ENCODE measurements around the gene TMEM132D.
A peak's percentile ranks its signal among the peaks of the same experiment; 100 is the strongest.

TMEM132D gene

DNA sequence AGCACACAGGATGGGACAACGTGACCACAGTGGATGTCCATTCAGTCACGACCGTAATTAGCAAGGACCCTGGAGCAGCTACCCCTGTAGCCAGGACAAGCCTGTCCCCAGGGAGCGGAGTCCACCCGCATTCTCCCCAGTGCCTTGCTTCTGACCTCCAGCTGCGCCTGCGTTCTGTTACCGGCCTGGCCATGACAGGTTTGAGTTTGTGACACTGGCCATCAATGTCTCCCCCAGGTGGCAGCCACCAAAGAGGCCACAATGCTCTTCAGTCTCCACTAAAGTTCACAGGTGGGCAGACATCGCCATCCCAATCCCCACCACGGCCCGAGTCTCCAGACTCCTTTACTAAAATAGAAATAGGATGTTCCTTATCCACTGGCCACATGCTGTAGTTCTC is 96.7 kb downstream of the TMEM132D start:
- ATAC-seq, result no peak
- Mint-ChIP-seq H3K27me3 (no peaks in the 10 kb centered on the region), H3K27ac (no peak overlapping the region), H3K9me3 (peaks cover 0 to 14% of the 10 kb centered on the region in 2 donors), H3K4me1 (no peaks in the 10 kb centered on the region), H3K4me3 (no peak overlapping the region)
- no peak for DNase-seq

DNA sequence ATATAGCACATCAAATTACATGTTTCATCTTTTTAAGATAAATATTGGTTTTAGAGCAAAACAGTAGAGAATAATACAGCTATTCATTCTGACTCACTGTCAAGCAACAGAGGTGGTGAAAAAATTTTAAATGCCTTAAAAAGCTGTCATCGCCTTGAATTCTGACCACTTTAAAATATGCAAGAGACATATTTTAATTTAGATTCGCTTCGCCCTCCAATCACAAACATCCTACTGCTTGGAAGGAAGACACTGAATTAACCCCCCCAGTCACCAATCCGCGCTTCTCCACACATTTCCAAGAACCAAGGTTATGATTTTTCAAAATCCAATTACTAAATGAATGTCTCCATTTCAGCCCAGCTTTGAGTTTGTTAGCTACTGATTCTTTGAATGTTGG is 112.4 kb downstream of the TMEM132D start:
- H3K4me3 Mint-ChIP-seq, result no peak overlapping the region
- H3K27me3 Mint-ChIP-seq, result no peaks in the 10 kb centered on the region
- no peak for DNase-seq
- H3K4me1 Mint-ChIP-seq, result no peaks in the 10 kb centered on the region
- ATAC-seq, result no peak
- peaks cover 0 to 6% of the 10 kb centered on the region in 2 donors for H3K9me3 Mint-ChIP-seq
- no peak overlapping the region for H3K27ac Mint-ChIP-seq

DNA sequence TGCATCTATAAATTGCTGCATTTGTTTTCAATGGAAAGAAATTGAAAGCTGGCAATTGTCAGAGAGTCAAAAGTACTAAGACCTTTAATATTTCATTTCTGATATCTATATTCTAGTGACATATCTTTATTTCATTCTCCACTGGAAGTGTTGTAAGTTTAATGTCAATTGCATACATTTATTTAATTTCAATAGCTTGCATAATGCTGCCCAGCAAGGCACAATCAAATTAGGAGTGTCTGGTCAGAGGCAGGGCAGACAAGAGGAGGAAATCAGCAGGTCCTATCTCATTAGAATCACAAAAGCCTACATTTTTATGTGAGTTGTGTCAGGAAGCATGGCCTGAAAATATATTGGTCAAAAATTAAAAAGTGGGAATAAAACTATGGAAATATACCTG is 112.9 kb downstream of the TMEM132D start:
- DNase-seq, result no peak

DNA sequence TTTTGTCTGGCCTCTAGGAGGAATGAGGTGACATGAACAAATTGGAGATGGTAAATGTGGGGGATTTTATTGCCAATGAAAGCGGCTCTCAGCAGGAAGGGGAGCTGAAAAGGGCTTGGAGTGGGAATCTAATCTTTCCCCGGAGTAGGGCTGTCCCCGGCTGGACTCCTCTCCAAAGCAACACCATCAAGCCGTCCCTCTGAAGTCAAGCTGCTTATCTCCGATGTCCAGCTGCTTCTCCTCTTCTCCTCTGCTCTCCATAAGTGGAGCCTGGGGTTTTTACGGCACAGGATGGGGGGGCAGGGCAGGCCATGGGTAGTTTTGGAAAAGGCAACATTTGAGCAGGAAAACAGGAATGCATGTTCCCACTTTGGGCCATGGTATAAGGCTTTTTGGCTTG is 113.5 kb downstream of the TMEM132D start:
- H3K4me3 Mint-ChIP-seq, result no peak overlapping the region
- no peaks in the 10 kb centered on the region for H3K27me3 Mint-ChIP-seq
- no peak for DNase-seq
- peaks cover 0 to 13% of the 10 kb centered on the region in 2 donors for H3K9me3 Mint-ChIP-seq
- ATAC-seq, result no peak
- no peaks in the 10 kb centered on the region for H3K4me1 Mint-ChIP-seq
- H3K27ac Mint-ChIP-seq, result no peak overlapping the region

More for the DNA sequence above, 112.9 kb downstream of the TMEM132D start:
- peaks cover 0 to 11% of the 10 kb centered on the region in 2 donors for H3K9me3 Mint-ChIP-seq
- no peaks in the 10 kb centered on the region for H3K4me1 Mint-ChIP-seq
- no peak overlapping the region for H3K4me3 Mint-ChIP-seq
- ATAC-seq, result no peak
- H3K27me3 Mint-ChIP-seq, result no peaks in the 10 kb centered on the region
- H3K27ac Mint-ChIP-seq, result no peak overlapping the region

DNA sequence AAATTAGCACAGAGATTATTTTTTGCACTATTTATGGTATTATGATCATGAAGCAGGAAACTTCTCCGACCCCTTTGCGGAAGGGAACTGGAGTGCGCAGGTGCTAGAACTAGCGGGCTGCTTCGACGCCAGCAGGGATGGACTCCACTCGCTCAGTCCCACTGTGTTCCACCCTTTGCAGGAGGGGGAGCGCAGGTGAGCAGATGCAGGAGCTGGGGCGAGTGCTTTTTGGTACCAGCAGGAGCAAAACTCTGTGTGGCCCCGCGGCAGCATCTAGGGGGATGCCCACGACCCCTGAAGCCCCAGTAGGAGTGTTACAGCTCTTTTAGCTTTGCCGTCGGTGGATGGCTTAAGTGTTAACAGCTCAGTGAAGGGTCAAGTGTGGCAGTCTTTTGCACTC is 113.9 kb downstream of the TMEM132D start:
- H3K27me3 Mint-ChIP-seq, result no peaks in the 10 kb centered on the region

DNA sequence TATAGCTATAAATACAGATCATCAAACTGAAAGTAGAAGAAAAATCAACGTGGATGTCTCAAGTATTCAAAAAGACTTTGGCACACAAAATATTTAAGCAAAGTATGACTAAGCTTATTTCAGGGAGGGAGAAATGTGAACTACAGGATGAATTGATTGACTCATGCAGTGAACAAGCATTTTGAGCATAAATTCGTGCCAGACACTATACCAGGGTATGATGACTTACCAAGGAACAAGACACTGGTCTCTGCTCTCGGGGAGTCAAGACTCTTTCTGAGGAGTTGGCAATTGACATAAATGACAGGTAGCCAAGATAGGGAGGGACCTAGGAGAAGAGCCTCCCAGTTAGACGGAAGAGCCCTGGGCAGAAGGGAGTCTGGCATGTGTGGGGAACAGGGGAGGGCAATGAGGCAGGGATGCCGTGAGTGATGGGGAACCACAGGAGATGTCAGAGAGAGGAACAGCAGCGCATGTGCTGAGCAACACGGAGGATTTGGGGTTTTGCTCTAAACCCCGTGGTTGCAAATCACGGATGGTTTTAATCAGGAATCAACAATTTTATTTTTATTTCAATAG is 115.2 kb downstream of the TMEM132D start:
- no peak for ATAC-seq
- Mint-ChIP-seq H3K4me3 (no peak overlapping the region), H3K9me3 (peaks cover 0 to 13% of the 10 kb centered on the region in 2 donors), H3K27me3 (no peaks in the 10 kb centered on the region), H3K4me1 (no peaks in the 10 kb centered on the region), H3K27ac (no peak overlapping the region)
- DNase-seq, result no peak

More for the DNA sequence above, 113.9 kb downstream of the TMEM132D start:
- H3K4me3 Mint-ChIP-seq, result no peak overlapping the region
- no peak overlapping the region for H3K27ac Mint-ChIP-seq
- peaks cover 0 to 13% of the 10 kb centered on the region in 2 donors for H3K9me3 Mint-ChIP-seq
- no peak for DNase-seq
- H3K4me1 Mint-ChIP-seq, result no peaks in the 10 kb centered on the region
- ATAC-seq, result no peak

DNA sequence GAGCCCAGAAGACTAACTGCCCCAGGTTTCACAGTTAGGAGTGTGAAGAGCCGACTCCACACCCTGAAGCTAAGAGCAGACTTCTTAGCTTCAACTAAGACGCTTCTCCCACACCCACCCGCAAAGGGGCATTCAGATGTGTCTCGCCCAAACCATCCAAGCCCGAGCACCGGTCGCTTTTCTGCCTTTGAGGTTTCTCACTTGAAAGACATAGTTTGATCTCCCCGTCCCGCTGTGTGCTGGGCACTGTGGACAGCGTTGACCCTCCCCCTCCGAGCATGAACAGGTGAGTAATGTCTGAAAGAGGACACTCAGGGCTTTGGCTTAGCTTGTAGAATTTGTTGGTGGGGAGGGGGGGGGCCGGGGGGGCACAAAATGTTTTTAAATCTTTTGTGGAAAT is 123.8 kb downstream of the TMEM132D start:
- DNase-seq (no peak), ATAC-seq (no peak)
- H3K4me1 Mint-ChIP-seq, result no peaks in the 10 kb centered on the region
- H3K4me3 Mint-ChIP-seq, result no peak overlapping the region
- H3K27ac Mint-ChIP-seq, result no peak overlapping the region
- no peaks in the 10 kb centered on the region for H3K9me3 Mint-ChIP-seq
- no peaks in the 10 kb centered on the region for H3K27me3 Mint-ChIP-seq

DNA sequence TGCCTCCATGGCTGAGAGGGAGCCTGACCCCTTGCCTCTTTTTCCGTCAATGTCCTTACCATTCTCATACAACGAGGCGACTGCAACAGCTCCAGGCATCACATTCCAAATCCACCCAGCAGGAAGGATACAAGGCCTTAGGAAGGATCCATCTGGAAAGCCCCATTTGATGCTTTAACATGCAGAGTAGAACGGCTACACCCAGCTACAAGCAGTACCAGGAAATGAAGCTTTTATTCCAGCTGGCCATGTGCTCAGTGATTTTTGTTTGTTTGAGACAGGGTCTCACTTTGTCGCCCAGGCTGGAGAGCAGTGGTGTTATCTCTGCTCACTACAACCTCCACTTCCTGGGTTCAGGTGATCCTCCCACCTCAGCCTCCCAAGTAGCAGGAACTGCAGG is 124.8 kb downstream of the TMEM132D start:
- H3K4me1 Mint-ChIP-seq, result no peaks in the 10 kb centered on the region
- H3K9me3 Mint-ChIP-seq, result peaks cover 0 to 5% of the 10 kb centered on the region in 2 donors
- no peaks in the 10 kb centered on the region for H3K27me3 Mint-ChIP-seq
- ATAC-seq (no peak), DNase-seq (no peak)
- no peak overlapping the region for H3K4me3 Mint-ChIP-seq
- H3K27ac Mint-ChIP-seq, result no peak overlapping the region

DNA sequence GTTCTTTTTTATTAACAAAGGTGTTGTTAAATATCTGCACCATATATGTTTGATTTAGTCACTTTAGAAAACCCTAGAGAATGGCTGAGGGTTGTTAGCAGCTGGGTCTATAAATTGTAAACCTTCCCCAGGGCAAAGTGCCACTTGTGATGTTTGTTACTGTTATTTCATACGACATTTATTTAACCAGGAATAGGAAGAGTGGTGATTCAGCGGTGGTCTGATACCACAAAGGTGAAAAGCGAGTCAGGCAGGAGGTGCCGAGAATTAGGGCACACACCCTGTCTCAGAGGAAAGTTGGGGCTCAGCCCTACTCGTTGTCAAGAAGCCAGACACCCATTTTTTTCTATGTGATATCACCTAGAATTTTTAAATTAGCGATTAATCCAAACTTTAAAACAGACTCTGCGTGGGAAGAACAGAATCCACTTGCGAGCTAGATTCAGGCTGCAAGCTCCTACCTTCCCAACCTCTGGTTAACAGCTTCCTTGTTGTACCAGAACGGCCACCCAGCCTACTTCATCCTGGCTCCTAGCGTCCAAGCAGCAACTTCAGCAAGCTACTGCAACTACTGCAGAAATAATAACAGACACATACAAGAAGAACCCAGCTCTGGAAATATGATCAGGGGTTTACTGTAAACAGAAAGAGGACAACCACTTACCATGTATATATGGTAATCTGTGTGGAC is 126.7 kb downstream of the TMEM132D start:
- no peak overlapping the region for H3K27ac Mint-ChIP-seq
- H3K27me3 Mint-ChIP-seq, result no peaks in the 10 kb centered on the region
- ATAC-seq, result no peak
- no peak overlapping the region for H3K4me3 Mint-ChIP-seq
- H3K9me3 Mint-ChIP-seq, result peaks cover 0 to 20% of the 10 kb centered on the region in 2 donors
- no peaks in the 10 kb centered on the region for H3K4me1 Mint-ChIP-seq
- DNase-seq, result no peak

DNA sequence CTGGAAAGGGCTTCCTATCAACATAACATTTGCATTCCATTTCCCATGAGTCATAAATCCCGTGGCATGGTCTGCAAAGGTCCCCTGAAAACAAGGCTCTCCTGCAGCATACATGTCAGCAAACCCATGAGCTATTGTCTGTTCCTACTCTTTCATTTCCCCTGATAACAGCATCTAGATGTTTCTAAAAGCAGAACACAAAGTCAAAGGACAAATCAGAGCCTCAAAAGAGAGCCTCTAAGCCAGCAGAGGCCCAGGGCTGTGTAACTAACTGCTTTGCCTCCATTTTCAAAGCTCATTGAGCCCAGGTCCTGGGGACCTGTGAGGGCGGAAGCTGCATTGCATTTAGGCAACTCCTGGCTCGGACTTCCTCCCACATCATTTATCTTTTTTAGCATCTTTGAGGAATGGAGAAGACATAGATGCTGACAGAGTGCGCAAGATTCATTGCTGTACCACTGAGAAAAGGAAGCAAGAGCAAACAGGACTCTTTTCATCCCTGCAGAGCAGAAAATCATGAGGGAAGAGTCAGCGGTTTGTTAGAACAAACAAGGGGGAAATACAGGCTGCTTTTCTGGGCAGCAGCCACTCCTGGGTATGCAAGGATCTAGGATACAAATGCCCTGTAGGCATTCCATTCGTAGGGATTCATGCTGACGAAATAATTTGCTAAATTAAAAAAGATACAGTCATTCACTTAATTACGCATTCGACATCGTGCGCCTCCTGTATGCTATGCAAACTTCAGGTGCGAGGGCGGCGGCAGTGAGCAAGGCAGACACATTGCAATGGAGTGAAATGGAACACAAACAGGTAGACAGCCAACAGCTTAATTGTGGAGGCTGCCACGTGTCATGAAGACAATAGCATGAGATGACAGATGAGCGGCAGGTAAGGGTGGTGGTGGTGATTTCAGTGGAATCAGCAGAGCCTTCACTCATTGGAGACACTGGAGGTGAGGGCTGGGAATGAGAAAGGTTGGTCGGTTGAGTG is 131.0 kb downstream of the TMEM132D start:
- no peaks in the 10 kb centered on the region for H3K4me1 Mint-ChIP-seq
- no peak overlapping the region for H3K4me3 Mint-ChIP-seq

DNA sequence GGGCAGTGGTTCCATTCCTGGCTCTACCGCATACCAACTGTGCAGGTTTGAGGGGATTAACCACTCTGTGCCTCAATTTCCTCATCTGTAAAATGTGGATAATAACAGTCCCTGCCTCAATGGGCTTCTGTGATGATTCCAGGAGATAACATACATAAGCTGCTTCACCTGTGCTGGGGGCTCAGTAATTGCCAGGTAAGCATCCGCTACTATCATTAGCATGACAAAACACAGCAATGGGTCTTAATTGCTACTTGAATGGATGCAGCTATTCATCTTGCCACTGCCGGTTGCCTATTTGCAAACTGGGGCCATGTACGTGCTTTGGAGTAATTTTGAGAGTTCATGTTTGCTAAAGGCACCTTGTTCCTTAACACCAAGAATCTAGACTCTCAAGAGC is 132.6 kb downstream of the TMEM132D start:
- DNase-seq (no peak), ATAC-seq (no peak)
- H3K4me1 Mint-ChIP-seq, result no peaks in the 10 kb centered on the region
- H3K9me3 Mint-ChIP-seq, result peaks cover 8 to 32% of the 10 kb centered on the region in 2 donors
- no peak overlapping the region for H3K27ac Mint-ChIP-seq
- no peaks in the 10 kb centered on the region for H3K27me3 Mint-ChIP-seq
- H3K4me3 Mint-ChIP-seq, result no peak overlapping the region

More for the DNA sequence above, 131.0 kb downstream of the TMEM132D start:
- ATAC-seq (no peak), DNase-seq (no peak)
- Mint-ChIP-seq H3K27ac (no peak overlapping the region), H3K9me3 (peaks cover 0 to 22% of the 10 kb centered on the region in 2 donors), H3K27me3 (no peaks in the 10 kb centered on the region)

DNA sequence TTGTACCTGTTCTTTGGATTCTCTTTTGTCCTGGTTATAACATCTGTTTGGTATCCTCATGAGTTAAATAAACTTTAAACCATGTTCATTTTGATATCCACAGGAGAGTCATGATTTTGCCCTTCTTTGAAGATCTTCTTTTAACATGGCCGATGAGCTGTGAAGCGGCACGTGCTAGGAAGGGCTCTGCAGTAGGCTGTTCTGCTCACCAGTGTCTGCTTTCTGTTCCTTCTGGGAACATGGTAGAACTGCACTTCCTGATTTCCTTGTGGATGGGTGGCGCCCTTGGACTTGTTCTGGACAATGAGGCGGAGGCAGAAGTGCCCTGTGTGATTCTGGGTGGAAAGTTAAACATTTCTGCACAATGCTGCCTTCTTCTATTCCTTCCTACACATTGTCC is 138.1 kb downstream of the TMEM132D start:
- H3K9me3 Mint-ChIP-seq, result peaks cover 20 to 30% of the 10 kb centered on the region in 2 donors
- H3K4me1 Mint-ChIP-seq, result no peaks in the 10 kb centered on the region

DNA sequence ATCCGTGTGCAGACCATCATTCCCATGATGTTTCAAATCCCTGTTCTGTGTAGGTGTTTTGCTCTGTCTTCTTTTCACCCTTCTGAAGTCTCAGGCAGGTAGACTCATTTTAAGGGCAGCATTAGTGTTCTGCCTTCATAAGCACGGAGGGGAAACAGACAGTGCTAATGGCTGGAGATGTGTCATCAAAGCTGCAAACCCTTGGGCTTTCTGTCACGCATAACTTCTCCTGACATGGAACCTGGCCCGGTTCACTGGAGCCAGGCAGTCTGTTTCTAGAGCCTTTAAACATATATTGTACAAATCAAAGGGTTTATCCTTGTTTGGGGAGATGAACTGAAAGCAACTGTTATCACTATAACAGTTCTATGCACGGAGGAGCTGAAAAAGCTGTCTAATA is 141.4 kb downstream of the TMEM132D start:
- DNase-seq, result no peak
- peaks cover 17 to 24% of the 10 kb centered on the region in 2 donors for H3K9me3 Mint-ChIP-seq
- ATAC-seq, result no peak
- H3K27me3 Mint-ChIP-seq, result no peaks in the 10 kb centered on the region
- no peak overlapping the region for H3K4me3 Mint-ChIP-seq
- H3K4me1 Mint-ChIP-seq, result no peaks in the 10 kb centered on the region
- no peak overlapping the region for H3K27ac Mint-ChIP-seq

More for the DNA sequence above, 138.1 kb downstream of the TMEM132D start:
- Mint-ChIP-seq H3K27ac (peak overlapping the region in 1 of 2 donors; percentile 57), H3K27me3 (no peaks in the 10 kb centered on the region), H3K4me3 (no peak overlapping the region)
- DNase-seq (no peak), ATAC-seq (no peak)

DNA sequence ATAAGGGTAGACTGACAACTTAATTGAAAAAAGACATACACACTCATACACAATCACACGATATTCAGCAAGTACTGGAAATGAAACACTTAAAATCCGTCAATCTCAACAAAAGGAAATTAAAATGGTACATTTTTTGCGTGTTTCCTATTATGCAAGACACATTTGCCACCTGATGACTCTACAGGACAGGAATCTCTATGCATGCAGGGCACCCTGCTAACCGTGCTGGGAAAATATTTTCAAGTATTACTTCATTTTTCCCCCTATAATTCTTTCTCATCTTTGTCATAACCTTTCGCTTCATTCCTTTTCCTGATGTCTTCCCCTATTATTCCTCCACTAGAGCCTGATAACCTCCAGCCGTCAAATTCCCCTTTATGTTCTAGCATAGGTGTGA is 150.2 kb downstream of the TMEM132D start:
- DNase-seq, result no peak
- Mint-ChIP-seq H3K27me3 (no peaks in the 10 kb centered on the region), H3K4me1 (no peaks in the 10 kb centered on the region), H3K9me3 (peaks cover 0 to 7% of the 10 kb centered on the region in 2 donors), H3K27ac (no peak overlapping the region), H3K4me3 (no peak overlapping the region)
- ATAC-seq, result no peak

DNA sequence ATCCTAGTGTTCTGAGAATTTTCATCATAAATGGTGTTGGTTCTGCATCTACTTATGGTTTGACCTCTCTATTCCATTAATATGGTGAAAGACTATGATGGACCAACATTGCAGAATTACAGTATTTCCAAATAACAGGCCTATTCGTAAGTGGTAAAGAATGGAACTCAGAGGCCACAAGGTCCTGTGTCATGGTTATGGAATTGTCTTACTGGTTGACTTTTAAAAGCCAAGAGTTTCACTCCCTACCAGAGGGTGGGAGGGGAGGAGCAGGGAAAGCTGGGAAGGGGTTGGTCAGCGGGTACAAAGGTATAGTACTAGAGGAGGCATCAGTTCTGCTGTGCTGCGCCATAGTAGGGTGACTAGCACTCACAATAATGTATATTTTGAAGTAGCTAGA is 153.4 kb downstream of the TMEM132D start:
- no peaks in the 10 kb centered on the region for H3K9me3 Mint-ChIP-seq
- ATAC-seq, result no peak
- H3K27ac Mint-ChIP-seq, result no peak overlapping the region
- H3K27me3 Mint-ChIP-seq, result no peaks in the 10 kb centered on the region
- H3K4me1 Mint-ChIP-seq, result no peaks in the 10 kb centered on the region
- H3K4me3 Mint-ChIP-seq, result no peak overlapping the region
- no peak for DNase-seq

DNA sequence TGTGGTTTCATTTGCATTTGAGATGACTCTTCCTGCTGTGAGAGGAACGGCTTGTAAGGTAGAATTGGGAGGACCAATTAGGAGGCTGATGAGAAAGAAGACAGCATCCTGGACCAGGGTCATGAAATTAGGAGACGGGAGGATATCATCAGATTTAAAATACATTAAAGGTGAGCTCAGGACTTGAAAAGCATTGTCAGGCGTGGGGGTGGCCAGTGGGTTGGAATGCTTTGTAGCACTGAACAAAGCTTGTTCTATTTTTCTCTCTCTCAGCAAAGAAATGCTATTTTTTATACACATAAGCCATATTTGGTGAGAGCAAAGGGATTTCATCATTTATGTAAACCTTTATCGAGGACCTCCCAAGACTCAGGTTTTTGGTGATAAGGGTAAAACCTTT is 157.5 kb downstream of the TMEM132D start:
- H3K4me1 Mint-ChIP-seq, result no peaks in the 10 kb centered on the region
- peaks cover 0 to 7% of the 10 kb centered on the region in 2 donors for H3K9me3 Mint-ChIP-seq
- H3K4me3 Mint-ChIP-seq, result no peak overlapping the region
- no peaks in the 10 kb centered on the region for H3K27me3 Mint-ChIP-seq
- ATAC-seq (no peak), DNase-seq (no peak)
- H3K27ac Mint-ChIP-seq, result no peak overlapping the region
